ENCODE measurements around the gene SYNDIG1.

Gene SYNDIG1

DNA sequence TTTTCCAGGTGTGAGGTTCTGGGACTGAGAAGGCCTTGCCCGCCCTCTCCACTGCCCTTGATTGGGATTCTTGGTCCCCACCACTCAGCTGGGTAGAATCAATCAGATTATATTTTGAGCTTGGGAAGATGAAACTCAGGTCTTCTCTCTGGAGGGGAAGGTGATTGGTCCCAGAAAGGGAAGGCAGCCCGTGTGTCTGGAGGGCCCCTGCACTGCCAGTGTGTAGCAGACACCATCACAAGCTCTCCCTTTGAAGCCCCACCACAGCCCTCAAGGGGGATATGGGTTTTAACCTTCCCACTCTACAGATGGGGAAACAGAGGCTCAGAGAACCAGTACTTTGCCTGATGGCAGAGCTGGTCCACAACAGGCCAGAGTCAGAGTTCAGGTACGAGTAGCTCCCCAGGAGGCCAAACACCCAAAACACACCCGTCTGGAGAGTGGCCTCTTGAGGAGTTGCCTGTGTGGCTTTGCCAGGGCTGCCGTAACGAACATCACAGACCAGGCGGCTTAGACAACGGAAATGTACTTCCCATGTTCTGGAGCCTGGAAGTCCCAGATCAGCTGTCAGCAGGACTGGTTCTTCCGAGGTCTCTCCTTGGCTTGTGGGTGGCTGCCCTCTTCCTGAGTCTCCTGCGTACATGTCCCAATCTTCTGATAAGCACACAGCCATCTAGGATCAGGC is 205.6 kb downstream of the SYNDIG1 start:
- DNase-seq (ENCODE audit: low read depth) = no peak

DNA sequence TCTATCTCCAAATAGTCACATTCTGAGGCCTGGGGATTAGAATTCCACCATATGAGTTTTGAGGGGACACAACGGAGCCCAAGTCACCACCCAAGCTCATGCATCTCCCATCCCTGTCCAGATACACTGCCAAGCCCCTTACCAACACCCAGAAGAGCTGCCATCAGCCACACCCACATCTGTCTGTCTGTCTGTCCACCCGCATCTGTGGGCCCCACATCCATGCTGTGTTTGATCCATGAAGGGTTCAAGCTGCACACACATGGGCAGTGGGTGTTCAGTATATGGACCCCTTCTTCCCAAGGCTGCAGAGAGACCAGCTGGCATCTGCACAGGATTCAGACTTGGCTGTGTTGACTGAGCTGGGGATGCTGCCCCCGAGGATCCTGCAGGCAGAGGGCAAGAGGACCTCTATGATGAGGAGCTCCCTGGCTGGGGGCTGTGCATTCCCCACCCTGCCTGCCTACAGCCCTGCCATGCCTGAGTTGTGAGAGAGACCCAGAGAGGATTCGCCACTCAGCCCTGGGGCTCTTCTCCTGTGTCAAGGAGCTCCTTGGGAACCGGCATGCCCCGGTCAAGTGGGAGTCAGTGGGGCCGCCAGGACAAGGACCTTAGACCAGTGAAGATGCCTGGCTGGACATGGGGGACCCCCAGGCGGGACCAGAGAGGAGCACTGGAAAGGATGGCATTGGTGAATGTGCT is 206.4 kb downstream of the SYNDIG1 start:
- DNase-seq (ENCODE audit: low read depth) = no peak

GRCh38 chr20:24676353-24676977 is 207.0 kb downstream of the SYNDIG1 start:
- DNase-seq (ENCODE audit: low read depth) = no peak

DNA sequence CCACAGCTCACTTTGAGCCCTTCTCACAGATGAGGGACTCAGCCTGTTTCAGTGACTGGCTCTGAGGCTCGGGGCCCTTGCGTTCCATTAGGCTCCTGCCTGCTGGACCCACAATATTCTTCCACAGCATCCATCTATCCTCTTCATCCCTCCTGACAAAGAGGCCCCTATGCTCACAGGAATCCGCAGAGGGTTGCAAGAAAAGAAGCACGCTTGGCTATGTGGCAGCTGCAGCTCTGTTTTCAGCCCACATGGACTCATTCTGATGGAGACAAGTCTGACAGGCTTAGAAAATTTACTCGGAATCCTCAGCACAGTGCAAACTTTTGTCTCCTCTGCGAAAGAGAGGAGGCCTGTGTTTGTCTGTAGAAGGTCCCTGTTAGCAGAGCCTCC is 207.5 kb downstream of the SYNDIG1 start:
- DNase-seq (ENCODE audit: low read depth) = no peak

GRCh38 chr20:24677626-24678315 is 208.3 kb downstream of the SYNDIG1 start:
- DNase-seq (ENCODE audit: low read depth) = no peak

DNA sequence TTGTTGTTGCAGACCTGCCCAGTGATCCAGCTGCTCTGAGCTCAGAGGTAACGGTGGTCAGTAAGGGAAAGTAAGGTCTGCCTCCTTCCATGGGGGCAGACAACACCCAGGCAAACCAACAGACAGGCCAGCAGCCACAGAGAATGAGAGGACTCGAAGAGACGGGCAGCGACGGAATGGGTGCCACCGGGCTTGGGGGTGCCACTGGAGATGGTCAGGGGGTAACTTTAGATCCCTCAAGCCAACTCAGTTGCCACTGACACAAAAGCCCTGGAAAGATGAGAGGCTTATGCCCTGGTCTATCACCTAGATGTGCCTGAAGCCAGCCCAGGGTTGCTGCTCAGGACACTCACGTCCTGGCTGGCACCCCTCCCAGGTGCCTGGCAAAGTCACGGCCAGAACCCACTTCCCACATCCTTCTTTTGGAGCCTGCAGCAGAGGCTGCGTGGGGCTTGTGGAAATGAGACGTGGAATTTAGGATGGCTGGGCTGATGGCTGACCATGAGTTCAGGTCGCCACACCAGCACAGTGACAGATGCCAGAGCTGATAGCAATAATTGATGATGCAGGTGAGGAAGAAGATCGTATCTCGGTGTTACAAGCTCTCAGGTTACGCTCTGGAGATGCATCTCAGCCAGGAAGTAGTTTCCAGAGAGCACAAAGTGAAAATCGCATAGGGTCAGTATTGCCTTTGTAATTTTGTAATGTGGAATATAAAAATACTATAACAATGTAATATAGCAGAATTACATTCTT is 209.1 kb downstream of the SYNDIG1 start:
- no peak for DNase-seq (ENCODE audit: low read depth)

- DNase-seq (ENCODE audit: low read depth) = no peak
Measured at GRCh38 chr20:24679448-24680047, 210.1 kb downstream of the SYNDIG1 start.

- no peak for DNase-seq (ENCODE audit: low read depth)
Measured at GRCh38 chr20:24681634-24682495, 212.4 kb downstream of the SYNDIG1 start.

- no peak for DNase-seq (ENCODE audit: low read depth)
Measured at GRCh38 chr20:24682496-24682985, 213.1 kb downstream of the SYNDIG1 start.

DNA sequence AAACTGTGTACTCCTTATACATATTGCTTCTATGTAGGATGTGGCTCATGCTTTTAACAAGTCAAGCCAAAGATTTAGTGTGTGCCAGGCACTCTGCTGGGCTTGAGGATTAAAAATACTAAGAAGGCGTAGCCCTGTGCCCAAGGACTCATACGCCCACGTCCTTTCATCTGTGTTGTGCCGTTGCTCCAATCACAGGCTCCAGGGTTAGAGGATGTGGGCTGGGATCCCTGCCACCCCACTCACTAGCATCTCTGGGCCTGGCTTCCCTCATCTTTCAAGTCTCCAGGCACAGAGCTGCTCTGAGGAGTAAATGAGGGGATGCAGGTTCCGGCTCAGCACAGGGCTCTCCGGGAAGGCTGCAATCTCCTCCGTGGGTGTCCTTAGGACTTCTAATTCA is 214.2 kb downstream of the SYNDIG1 start:
- DNase-seq (ENCODE audit: low read depth) = no peak

DNA sequence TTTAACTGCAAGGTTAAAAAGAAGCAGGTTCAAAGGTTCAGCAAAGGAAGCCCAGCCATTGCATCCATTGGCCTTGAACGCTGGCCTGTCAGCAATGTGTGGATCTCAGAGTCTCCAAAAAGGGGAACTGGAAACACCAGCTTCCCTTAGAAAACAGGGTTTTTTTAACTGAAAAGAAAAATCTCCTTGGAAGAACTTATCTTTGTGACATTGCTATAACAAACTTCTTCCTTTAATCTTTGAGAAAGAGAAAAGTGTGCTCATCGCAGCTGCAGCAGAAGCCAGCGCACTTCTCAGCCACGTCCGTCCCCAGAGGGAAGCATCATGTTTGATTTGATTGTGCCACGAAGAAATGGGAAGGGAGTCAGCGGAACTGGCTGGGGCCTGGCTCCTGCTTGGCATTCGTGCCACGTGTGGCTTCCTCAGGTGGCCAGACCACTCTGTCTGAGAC is 215.0 kb downstream of the SYNDIG1 start:
- no peak for DNase-seq (ENCODE audit: low read depth)

GRCh38 chr20:24684956-24685691 is 215.7 kb downstream of the SYNDIG1 start:
- no peak for DNase-seq (ENCODE audit: low read depth)

- DNase-seq (ENCODE audit: low read depth) = no peak
Measured at GRCh38 chr20:24685736-24686135, 216.3 kb downstream of the SYNDIG1 start.

DNA sequence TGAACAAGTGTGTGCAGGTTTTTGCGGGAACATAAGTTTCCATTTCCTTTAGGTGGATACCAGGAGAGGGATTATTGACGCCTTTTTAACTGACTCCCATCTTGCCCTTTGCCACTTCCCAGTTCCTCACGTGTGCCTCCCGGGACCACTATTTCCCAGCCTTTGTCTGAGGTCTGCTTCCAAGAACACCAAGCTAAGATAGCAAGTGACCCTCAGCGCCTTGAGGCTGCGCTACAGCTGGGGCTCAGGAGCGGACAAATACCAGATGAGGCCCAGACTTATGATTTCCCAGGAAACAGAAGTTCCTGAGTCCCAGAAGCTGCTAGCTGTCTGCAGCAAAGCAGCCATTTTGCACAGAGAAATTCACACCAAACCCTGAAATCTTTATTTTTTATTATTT is 216.7 kb downstream of the SYNDIG1 start:
- no peak for DNase-seq (ENCODE audit: low read depth)

DNA sequence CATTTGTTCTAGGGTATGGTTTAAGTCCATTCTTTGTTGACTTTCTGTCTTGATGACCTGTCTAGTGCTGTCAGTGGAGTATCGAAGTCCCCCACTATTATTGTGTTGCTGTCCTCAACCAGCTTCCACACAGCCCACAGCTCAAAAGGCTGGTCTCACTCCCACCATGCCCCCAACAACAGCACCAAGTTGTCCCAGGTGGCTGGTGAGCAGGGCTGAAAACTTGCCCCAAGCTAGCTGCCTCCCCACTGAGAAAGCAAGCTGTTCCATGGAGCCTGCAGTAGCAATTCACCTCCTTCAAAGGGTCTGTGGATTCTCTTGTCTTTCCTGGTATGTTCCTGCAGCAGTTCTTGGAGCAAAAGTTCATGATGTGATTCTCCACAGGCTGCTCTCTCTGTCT is 221.0 kb downstream of the SYNDIG1 start:
- no peak for DNase-seq (ENCODE audit: low read depth)

DNA sequence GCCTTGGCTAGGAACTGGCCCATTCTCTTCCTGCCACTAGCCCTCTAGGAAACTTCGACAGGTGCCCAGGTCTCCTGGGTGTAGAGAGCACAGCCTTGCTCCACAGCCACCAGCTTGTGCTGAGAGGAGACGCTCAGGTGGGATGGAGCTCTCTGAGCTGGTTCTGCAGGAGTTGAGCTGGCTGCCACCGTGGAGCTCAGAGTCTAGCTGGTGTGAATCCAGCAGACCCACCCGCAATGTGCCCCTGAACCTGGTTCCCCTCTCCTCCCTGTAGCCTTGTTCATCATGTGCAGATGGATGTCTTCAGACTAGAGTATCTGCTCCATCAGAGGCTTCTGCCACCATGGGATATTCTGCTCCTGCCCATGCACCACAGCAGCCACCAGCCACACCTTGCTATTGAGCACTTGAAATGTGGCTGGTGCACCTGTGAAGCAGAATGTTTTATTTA is 222.5 kb downstream of the SYNDIG1 start:
- no peak for DNase-seq (ENCODE audit: low read depth)

- no peak for DNase-seq (ENCODE audit: low read depth)
Measured at GRCh38 chr20:24692446-24693200, 223.2 kb downstream of the SYNDIG1 start.

DNA sequence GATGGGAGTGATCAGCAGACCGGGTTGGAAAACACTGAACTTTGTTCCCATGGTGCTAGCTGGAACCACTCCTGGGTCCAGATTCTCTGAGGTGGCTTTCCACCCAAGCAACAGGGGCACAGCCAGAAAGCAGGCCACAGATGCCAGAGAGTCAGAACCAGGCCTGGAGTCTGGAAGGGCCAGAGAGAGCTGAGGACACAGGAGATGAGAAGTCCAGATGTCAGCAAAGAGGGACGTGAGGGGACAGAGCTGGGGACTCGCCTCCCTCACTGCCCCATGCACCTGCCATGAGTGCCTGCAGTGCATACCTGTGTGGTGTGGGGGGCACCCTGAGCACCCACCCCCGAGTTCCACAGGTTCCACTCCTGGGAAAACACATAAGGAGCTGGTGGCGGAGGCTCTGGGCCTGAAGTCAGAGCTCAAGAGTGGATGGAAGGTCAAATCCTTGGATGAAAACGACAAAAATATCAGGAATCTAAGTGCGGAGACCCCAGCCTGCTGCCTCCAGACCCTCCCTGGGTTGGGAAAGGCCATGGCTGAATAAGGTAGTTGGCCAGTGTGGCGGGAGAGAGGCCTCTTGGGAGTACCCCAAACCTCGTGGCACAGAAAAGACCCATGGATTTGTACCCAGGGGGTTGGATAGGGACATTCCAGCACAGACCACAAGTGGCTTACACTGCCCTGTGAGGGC is 224.2 kb downstream of the SYNDIG1 start:
- DNase-seq (ENCODE audit: low read depth) = no peak

Data from EH (cell line).